Amygdala (tissue), 56 donors: ENCODE measurements around the gene XG.
A peak's percentile ranks its signal among the peaks of the same experiment; 100 is the strongest.

Experiments used
- DNase-seq, 56 donors: peaks; one replicate each; lab custom pipeline; 2025; lab: John Stamatoyannopoulos, UW

The XG gene

DNA sequence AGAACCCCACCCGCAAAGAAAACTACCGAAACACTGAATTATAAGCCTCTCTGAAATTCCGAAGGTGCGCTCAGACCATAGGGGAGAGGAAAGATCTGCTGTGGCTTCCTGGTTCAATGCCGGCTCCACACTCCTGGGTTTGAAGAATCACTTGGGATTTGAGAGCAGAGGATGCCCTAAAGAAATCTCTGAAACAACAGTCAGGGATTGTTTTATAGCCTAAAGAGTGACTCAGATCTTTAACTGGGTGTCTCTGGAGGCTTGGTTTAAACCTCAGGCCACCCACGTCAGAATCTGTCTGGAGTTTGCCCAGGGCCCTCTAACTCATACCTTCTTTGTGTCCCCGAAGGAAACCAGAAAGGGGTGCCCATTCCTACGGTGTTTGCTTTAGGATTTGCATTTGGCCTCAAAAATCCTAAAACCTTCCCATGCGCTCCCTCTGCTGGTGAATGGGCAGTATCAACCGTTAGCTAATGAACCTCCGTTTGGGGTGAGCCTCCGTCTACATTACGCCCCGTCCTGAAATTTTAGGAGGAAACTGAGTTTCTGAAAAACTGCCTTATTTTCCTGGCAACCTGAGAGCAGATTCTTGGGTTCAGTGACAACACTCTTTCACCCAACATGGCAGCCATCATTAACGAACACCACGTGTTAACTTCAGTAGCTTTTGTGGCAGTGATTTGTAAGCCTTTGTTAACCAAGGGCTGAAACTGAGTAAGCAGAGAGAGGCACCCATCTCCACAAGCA is 60.5 kb downstream of the XG start:
- peak in 15 of 56 donors; percentile 0 to 24 (median 3) for DNase-seq

DNA sequence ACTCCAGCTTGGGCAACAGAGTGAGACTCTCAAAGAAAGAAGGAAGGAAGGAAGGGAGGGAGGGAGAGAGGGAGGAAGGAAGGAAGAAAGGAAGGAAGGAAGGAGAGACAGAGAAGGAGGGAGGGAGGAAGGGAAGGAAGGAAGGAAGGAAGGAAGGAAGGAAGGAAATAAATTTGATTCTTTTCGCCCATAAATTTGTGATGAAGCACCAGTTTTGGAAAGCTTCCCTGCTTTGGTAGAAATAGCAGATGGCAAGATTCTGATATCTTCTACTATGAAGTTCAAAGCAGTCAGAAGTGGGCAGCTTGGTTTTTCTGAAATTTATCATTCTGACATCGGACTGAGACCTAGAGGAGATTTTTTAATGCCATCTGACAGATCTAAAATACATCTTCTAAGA is 65.2 kb downstream of the XG start:
- no peak for DNase-seq

DNA sequence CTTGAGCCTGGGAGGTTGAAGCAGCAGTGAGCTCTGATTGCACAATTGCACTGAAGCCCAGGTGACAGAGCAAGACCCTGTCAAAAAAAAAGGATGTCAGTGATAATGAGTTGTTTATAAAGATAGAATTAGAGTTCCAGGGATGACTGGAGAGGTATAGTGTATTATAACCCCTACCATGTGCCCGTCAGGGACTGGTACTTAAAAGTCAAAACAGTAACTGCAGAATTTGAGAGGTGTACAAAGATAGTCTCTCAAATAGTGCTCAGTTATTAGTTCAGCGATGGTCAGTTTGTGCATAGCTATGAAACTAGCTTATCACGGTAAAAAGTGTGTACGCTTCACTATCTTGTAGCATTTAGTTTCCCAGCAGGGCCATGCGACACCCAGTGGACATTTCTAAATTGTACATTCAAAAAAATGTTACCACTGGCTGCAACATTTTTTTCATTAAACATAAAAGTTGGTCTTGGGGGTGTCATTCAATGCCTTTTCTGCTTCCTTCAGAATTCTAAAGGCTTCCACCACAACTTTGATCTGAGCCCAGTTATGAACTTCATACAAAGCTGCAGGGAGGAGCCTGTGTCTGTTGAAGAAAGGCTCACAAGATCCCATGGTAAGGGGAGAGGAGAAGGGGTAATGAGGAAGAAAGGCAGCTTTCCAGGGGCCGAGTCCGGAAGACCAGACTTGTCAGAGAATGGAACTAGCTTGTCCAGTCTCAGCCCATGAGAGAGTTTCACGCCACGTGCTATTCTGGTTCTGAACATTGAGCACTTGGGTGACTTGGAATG is 67.7 kb downstream of the XG start:
- DNase-seq: no peak

DNA sequence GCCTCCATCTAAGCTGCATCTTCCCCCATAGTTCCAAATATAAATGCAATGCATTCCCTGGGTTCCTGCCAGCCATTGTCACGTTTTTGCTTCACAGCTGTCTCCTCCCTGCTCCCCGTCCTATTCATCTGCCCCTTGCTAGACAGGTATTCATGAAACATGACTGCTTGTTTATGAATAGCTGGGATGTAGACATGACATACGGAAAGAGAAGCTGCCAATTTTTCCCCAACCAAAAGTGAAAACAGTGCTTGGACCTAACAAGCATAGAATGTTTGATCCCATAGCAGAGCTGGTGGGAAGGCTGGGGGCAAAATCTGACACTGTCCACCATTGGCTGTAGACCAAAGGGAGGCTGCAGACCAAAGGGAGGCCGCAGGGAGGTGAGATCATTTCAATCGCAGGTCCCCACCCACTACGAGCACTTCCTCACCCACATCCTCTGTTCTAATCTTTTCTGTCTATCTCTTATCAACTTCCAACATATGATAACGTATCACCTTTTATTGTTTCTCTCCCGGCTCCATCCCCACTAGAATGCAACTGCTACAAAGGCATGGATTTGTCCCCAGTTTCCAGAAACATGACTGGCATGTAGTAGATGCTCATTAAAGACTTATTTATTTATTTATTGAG is 68.4 kb downstream of the XG start:
- no peak for DNase-seq

DNA sequence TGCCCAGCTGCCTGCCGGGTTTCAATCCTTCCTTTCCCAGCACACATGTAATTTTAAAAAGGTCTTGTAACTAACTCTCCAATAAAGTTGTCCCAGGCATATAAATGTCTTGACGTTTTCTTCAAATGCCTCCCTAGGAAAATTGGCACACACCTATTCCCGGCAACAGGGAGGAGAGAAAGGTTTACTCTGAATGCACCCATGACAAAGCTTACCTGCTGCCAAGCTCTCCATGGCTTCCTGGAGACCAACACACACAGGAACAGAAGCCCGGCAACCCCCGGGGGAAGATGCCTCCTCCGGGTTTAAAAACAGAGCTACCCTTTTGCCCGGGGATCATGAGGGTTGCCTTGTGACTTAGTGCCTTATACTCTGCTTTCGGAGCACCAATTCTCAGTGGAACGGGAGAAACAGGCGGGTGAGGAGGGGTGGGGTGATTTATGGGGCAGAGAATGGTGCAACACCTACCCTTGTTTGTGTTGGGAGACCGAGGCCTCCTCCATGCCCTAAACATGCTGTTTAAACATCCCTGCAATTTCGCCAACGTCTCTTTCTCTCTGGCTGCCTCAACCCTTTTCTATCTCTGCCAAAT is 72.1 kb downstream of the XG start:
- no peak for DNase-seq

DNA sequence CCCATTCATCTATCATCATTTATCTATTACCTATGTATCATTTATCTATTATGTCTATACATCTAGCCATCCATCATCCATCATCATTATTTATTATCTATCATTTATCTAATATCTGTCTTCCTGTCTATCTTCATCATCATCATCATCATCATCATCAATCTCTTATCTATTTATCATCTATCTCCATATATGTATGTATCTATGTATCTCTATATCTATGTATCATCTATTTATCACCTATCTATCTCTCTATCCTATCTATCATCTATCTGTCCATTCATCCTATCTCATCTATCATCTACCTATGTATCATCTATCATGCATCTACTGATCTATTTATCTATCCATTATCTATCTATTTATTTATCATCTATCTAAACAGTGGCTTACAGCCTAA is 73.0 kb downstream of the XG start:
- DNase-seq: no peak

DNA sequence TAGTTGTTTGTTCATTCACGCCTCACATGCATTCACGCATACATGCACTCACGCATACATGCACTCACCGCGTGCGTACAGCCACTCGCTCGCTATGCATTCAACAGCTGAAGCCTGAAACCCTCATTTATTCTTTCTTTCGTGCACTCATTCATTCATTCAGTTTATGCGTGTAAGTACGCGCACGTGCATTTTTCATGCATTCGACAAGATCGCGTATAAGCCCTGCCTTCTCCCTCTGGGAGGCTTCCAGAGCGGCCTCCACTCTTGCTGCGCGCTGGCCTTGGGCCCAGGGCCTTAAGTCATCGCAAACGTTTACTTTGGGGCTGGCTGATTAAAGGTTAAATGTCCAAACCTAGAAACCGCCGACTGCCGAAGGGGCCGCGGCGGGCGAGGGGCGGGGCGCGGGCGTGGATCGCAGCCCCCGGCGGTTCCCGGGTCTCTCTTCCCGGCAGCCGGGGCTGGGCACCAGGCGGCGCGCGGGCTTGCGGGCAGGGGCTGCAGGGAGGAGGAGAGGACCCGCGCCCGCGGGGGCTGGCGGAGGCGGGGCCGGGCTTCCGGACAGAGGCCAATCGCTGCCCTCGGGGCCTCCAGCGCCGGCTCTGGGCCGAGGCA is 76.6 kb downstream of the XG start, which contains the start of gene GYG2:
GYG2 (plus strand) TSS at position 587 of the 615 bp plus-strand sequence. CDS start 1,259 bp downstream, outside the sequence.
- DNase-seq: peak in 2 of 56 donors; percentile 0 to 18

DNA sequence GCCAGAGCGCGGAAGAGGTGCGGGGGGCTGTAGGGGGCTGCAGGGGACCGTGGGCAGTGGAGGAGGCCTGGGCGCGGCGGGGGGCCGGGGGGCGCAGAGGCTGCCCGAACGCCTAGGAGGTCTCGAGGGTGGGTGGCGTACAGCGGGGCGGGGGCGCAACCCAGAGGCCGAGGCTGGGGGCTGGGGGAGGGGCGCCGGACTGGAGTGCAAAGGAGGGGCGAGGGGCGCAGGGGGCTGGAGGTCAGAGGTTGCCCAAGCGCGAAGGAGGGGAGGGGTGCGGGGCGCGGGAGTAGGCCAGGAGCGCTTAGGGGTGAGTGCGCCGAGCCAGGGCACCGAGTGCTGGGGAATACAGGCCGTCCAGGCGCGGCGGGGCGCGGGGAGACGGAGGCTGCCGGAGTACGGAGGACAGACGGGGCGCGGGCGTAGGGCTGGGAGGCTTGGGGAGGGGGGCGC is 77.1 kb downstream of the XG start:
- DNase-seq: no peak

DNA sequence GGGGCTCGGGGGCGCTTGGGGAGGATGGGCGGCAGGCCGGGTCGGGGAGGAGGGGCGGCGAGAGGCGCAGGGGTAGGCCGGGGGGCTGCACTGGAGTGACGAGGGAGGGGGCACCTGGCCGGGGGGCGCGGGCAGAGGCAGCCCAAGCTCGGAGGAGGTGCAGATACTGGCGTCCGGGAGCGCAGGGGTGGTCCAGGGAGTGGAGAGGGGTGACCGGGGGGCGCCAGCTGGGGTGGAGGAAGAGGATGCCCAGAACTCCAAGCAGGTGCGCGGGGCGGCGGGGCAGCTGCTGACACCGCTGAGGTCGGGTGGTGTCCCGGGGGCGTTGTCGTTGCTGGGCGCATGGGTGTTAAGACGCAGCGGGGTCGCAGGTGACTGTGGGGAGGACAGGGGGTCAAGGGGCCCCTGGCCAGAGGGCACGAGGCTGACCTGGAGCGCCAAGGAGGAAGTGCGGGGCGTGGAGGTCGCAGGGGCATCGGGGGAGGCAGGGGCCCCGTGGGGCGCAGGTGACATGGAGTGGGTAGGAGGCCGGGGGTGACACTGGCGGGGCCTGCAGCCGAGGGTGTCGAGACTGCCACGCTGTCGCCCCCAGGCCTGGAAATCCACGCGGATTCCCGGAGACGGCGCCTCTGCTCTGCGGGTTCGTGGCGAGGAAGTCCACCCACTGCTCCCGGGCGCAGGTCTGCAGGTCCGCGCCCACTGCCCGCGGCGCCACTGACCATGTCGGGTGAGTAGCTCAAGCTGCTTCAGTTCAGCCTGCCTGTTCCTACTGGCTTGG is 77.8 kb downstream of the XG start:
- DNase-seq: peak in 1 of 56 donors; percentile 9

DNA sequence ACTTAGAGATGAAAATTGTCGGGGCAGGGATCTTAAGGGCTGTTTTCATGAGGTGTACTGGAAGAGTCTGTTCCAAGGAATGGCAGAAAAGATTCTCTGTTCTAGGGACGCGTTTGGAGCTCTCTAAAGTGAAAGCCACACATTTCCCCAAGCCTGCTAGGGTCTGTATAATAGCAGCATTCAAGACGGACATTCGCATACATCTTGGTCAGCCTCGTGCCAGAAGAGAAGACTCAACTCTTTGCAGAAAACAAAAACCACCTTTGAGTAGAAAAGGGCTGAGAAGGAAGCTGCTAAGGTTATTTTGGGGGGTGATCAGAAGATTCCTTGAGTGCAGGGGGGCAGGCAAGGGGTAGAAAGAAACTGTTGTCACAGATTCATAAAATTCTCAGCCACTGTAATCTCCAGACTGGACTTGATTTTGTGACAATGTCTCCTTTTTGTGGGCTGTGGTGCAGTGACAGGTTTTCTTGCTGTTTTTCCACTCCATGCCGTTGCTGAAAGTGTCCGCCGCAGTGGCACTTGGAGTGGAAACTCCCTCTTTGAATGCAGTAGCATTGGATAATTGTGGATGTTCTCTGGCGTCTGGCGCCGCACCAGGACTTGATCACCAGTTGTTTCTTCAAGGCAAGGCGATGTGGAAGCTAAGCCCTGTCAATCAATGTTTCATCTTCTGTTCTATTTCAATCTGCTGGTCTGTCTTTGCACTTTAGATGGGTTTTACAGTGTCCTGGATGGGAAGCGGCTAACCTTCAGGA is 79.8 kb downstream of the XG start:
- DNase-seq: no peak

DNA sequence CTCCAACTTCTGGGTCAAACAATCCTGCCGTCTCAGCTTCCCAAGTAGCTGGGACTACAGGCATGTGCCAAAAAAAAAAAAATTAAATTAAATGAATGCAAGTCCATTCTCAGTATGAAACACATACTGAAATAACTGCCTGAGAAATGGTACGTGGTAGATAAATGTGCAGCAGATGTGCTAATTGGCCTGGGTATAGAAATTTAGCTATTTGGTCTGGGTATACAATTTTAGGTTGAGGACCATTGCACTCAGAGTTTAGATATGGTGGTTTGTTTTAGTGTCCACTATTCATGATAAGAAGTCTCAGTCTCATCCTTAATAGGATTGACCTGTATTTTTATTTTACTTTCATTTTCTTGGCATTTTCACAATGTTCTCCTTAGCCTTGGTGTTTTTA is 86.1 kb downstream of the XG start:
- DNase-seq: no peak

DNA sequence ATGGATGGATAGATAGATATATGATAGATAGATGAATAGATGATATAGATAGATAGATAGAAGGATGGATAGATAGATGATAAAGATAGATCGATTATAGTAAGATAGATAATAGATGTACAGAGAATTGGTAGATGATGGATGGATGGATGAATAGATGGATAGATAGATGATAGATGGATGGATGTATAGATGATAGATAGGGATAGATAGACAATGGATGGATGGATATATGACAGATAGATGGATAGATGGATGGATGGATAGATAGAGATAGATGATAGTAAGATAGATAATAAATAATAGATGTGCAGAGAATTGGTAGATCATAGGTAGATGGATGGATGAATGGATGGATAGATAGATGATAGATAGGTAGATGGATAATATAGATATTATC is 89.1 kb downstream of the XG start:
- DNase-seq: no peak

DNA sequence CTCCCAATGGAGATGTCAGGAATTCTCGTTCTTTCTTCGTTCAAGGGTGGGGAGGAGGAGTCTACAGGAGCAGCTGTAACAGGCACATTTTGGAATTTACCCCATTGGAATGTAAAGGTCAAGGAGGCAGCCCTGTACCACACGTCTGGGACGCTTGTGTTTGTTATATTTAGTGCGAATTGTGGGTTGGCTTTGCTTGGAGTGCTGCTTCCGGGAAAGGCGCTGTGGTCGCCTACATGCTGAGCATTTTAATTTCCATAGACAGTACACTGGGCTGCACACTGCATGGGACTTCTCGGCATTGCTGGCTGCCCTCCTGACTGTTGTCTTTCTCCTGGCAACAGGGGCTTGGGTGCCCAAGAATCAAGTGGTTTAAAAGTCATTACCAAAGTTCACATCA is 89.7 kb downstream of the XG start:
- peak in 5 of 56 donors; percentile 1 to 14 (median 4) for DNase-seq

DNA sequence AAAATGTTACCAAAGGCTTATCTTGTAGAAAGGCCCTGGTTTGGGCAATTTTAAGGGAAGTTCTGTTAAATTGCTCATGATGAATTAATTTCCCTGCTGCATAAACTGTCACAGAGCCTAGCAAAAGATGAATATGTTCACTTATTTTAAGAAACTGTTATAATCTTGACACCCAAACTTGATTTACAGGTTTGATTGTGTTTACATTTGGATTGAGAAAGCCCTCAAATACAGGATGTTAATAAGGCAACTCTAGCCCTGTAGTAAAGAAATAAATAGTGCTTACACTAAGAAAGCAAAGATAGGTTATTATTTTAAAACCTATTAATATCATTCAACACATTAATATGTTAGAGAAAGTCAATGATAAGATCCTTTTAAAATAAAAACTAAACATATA is 95.2 kb downstream of the XG start:
- no peak for DNase-seq

DNA sequence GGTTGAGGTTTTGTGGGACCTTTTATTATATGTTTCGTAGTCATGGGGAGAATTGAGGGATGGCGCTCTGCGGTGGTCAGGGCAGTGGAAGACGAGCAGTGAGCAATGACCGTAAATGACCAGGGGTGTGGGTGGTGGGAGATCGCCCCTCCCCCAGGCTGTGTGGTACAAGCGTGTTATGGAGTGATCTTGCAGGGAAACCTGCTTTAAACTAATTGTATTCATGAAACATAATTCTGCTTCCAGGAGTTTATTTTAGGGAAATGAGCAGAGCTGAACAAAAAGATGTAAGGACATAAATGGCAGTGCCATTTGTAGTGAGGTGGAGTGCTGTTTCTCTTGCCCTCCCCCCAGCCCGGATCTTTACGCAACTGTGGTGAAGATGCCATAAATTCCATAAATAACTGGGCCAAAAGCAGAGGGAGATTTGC is 97.0 kb downstream of the XG start:
- DNase-seq: no peak

DNA sequence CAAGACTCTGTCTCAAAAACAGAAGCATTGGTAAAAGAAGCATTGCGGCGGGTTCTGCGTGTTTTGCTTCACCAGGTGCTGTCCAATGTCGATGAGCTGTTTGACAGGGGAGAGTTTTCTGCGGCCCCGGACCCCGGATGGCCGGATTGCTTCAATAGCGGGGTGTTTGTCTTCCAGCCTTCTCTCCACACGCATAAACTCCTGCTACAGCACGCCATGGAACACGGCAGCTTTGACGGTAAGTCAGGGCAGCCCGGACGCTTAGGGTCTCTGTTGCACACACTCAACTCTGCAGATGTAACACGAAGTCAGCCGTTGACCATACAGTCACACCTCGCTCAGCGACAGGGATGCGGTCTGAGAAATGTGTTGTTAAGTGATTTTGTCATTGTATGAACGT is 103.1 kb downstream of the XG start:
- no peak for DNase-seq

DNA sequence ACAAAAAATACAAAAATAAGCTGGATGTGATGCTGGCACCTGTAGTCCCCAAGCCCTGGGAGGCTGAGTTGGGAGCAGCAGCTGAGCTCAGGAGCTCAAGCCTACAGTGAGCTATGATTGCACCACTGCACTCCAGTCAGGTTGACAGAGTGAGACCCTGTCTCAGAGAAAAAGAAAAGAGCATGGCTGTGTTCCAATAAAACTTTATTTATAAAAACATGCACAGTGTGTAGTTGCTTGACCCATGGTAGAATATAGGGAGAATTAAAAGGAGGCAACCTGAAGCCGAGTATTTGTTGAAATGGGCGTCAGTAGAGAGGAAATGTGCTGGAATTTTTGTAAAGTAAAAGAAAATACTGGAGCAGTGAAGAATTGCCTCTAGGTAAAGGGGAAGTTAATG is 103.9 kb downstream of the XG start:
- no peak for DNase-seq

DNA sequence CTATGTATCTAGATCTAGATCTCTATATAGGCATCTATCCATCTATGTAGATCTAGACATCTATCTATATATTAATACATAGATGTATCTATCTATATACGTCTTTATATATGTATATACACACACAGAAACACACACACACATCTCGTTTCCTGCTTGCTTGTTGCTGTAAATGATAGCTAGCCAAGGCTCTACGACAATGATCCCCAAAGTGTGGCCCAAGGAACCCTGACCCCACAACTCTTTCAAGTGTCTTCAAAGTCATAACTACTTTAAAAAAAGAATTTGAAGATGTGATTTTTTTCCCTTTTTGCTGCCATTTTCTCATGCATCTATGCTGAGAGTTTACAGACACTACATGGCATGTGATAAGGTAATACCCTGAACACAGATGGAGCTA is 105.7 kb downstream of the XG start:
- no peak for DNase-seq
